HL-60 (cell line): ENCODE results near the gene IL1RAPL1.

Experiments
- DNase-seq, 2 experiments: peaks; one replicate each; pipeline ENCODE4 v3.0.0-alpha.2; 2010 to 2020; ENCODE audit warnings: low read depth in 1 of 2, low spot score in 1 of 2
- H3K27ac ChIP-seq: fragments of 250-450 bp; sonication (Bioruptor Pico); replicated peaks from 2 replicates; pipeline ENCODE4 v1.5.1; 2020; ENCODE audit warnings: mild to moderate bottlenecking, moderate library complexity
- H3K27me3 ChIP-seq: fragments of 250-450 bp; sonication (Bioruptor Pico); 2 replicates; pipeline ENCODE4 v1.5.1; 2021; ENCODE audit warnings: mild to moderate bottlenecking, moderate library complexity; ENCODE audit not compliant: insufficient read depth, poor library complexity, severe bottlenecking
- H3K4me3 ChIP-seq: replicated peaks from 2 replicates; pipeline ENCODE4 v1.5.1; 2011; ENCODE audit warnings: mild to moderate bottlenecking, control low read depth, low read length; ENCODE audit not compliant: insufficient read depth
- CTCF ChIP-seq: IDR thresholded peaks from one replicate; pipeline ENCODE4 v1.5.1; 2011; ENCODE audit warnings: low read length, control low read depth, inconsistent platforms; ENCODE audit not compliant: insufficient read depth
- GABPA ChIP-seq: IDR thresholded peaks from 2 replicates; pipeline ENCODE4 v1.6.1; 2012; ENCODE audit warnings: low read depth
- POLR2AphosphoS5 ChIP-seq: IDR thresholded peaks from 2 replicates; pipeline ENCODE4 v1.6.1; 2012; ENCODE audit warnings: low read depth
- SPI1 ChIP-seq: IDR thresholded peaks from 2 replicates; pipeline ENCODE4 v1.6.1; 2012; ENCODE audit warnings: low read depth, mild to moderate bottlenecking, borderline replicate concordance
- TF ChIP-seq, protein P1 (sequence below): IDR thresholded peaks from 2 replicates; pipeline ENCODE4 v1.6.1; 2012; ENCODE audit warnings: low read depth; ENCODE audit not compliant: insufficient replicate concordance

The IL1RAPL1 gene

GRCh38 chrX:29528281-29528680 is 941.0 kb downstream of the IL1RAPL1 start:
- TF ChIP-seq, protein P1, sequence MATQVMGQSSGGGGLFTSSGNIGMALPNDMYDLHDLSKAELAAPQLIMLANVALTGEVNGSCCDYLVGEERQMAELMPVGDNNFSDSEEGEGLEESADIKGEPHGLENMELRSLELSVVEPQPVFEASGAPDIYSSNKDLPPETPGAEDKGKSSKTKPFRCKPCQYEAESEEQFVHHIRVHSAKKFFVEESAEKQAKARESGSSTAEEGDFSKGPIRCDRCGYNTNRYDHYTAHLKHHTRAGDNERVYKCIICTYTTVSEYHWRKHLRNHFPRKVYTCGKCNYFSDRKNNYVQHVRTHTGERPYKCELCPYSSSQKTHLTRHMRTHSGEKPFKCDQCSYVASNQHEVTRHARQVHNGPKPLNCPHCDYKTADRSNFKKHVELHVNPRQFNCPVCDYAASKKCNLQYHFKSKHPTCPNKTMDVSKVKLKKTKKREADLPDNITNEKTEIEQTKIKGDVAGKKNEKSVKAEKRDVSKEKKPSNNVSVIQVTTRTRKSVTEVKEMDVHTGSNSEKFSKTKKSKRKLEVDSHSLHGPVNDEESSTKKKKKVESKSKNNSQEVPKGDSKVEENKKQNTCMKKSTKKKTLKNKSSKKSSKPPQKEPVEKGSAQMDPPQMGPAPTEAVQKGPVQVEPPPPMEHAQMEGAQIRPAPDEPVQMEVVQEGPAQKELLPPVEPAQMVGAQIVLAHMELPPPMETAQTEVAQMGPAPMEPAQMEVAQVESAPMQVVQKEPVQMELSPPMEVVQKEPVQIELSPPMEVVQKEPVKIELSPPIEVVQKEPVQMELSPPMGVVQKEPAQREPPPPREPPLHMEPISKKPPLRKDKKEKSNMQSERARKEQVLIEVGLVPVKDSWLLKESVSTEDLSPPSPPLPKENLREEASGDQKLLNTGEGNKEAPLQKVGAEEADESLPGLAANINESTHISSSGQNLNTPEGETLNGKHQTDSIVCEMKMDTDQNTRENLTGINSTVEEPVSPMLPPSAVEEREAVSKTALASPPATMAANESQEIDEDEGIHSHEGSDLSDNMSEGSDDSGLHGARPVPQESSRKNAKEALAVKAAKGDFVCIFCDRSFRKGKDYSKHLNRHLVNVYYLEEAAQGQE = no peak
- TF ChIP-seq GABPA (no peak), SPI1 (no peak), CTCF (no peak), POLR2AphosphoS5 (no peak)

DNA sequence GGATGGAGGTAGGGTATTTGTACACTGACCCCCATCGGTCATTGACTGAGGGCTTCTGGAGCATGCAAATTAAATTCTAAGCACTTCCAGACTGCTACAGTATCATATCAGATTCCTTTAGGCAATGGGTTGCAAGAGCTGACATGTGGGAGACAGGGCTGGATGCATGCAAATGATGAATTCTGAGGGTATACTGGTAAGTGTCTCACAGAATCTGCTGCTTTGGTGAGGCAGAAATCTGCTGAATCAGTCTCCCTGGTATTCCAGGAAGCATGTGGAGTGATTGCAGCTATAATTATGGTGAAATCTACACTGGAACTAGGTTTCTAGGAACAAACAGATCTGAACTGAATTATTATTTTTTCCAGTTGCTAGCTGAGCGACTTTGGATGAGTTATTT is 943.3 kb downstream of the IL1RAPL1 start:
- no peaks in the 10 kb centered on the region for H3K27me3 ChIP-seq
- TF ChIP-seq SPI1 (no peak), GABPA (no peak), POLR2AphosphoS5 (no peak)

More at GRCh38 chrX:29528281-29528680, 941.0 kb downstream of the IL1RAPL1 start:
- no peak overlapping the region for H3K4me3 ChIP-seq
- H3K27me3 ChIP-seq = no peaks in the 10 kb centered on the region
- DNase-seq = no peak
- H3K27ac ChIP-seq = no peak overlapping the region

GRCh38 chrX:29531336-29531735 is 944.1 kb downstream of the IL1RAPL1 start:
- no peak overlapping the region for H3K4me3 ChIP-seq
- DNase-seq = no peak
- no peak overlapping the region for H3K27ac ChIP-seq
- no peaks in the 10 kb centered on the region for H3K27me3 ChIP-seq
- TF ChIP-seq SPI1 = no peak

More for the DNA sequence above, 943.3 kb downstream of the IL1RAPL1 start:
- no peak for DNase-seq
- Histone ChIP-seq H3K4me3 (no peak overlapping the region), H3K27ac (no peak overlapping the region)

DNA sequence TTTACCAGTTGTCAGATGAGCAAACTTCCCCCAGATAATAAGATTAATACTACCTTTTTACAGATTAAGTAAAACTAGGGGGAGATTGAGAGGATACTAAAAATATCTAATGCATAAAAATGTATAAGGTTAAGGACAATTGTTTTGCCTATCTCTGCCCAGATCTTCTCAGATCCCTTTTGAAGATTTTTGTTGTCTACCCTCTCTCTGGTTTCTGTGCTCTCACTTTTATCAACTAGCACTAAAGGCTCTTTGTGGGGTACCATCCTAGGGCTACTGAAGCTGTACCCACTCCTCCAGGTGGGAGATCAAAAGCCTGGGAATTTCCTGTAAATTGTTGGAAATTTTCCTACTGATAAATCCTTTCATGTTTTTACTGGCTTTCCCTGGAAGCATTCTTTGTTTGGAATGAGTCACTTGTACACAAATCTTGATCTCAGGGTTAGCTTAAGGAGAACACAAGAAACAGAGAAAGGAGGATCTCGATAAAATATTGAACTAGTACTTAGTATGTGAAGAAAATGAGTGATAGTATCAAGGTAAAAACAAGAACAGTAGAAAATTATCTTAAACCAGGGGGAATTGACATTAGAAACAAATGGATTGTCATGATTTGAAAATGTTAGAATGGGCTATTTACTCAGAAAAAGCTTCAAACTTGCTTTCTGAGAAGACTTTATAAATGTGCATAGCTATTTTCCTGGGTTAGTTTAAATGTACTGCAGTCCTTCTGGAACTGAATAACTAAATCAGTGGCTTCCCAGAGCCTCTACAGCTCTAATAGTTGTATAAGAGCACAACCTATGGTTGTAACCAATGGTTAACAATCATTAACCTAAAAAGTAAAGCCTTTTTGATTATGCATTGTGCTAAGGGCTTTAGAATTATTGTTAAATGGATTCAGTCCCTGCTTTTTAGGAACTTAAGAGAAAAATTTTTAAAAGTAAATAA is 948.2 kb downstream of the IL1RAPL1 start:
- Histone ChIP-seq H3K4me3 (no peak overlapping the region), H3K27ac (no peak overlapping the region), H3K27me3 (no peaks in the 10 kb centered on the region)
- DNase-seq = no peak
- TF ChIP-seq SPI1 (no peak), GABPA (no peak), CTCF (no peak), POLR2AphosphoS5 (no peak)
- TF ChIP-seq, protein P1 = no peak
